Immature natural killer cell (primary cell): ENCODE data around the gene AMH. TPM values are rescaled to one million over a fixed set of nuclear protein-coding genes. Genes with fewer than 3 reads are reported as not detected.

Source experiments
- DNase-seq, 3 donors: peaks; one replicate each; pipeline ENCODE4 v3.0.0; 2022; ENCODE audit warnings: mixed read lengths in 1 of 3
- H3K27ac Mint-ChIP-seq, 6 donors: one replicate each; pipeline ENCODE4 v1.8.0; 2020; ENCODE audit warnings: mixed read lengths in 6 of 6, mild to moderate bottlenecking in 5 of 6, inconsistent platforms in 4 of 6, moderate library complexity in 3 of 6
- H3K27me3 Mint-ChIP-seq, 3 donors: one replicate each; pipeline ENCODE4 v1.8.0; 2020 to 2021; ENCODE audit warnings: low read depth in 3 of 3, mild to moderate bottlenecking in 3 of 3, mixed read lengths in 3 of 3, moderate library complexity in 3 of 3, inconsistent platforms in 1 of 3
- H3K36me3 Mint-ChIP-seq, 3 donors: one replicate each; pipeline ENCODE4 v1.8.0; 2020; ENCODE audit warnings: mixed read lengths in 3 of 3, inconsistent platforms in 2 of 3, mild to moderate bottlenecking in 2 of 3
- H3K4me1 Mint-ChIP-seq, 2 donors: one replicate each; pipeline ENCODE4 v1.8.0; 2020; ENCODE audit warnings: inconsistent platforms in 2 of 2, mild to moderate bottlenecking in 2 of 2, mixed read lengths in 2 of 2, moderate library complexity in 1 of 2
- H3K4me3 Mint-ChIP-seq, 5 donors: one replicate each; pipeline ENCODE4 v1.8.0; 2020; ENCODE audit warnings: mild to moderate bottlenecking in 5 of 5, mixed read lengths in 5 of 5, inconsistent platforms in 3 of 5, moderate library complexity in 3 of 5
- H3K9me3 Mint-ChIP-seq, 6 donors: one replicate each; pipeline ENCODE4 v1.8.0; 2020; ENCODE audit warnings: mild to moderate bottlenecking in 6 of 6, mixed read lengths in 6 of 6, inconsistent platforms in 4 of 6, moderate library complexity in 3 of 6
- polyA plus RNA-seq, 3 donors: library from polyadenylated mRNA; unstranded; fragments of 300-500 nt; fragmentation: Illumina TruSeq; gene quantifications; one replicate each; pipeline ENCODE4 v1.2.3, GENCODE V29; 2021

The AMH gene
- polyA plus RNA-seq, 3 donors from 2014 or later, result not detected

DNA sequence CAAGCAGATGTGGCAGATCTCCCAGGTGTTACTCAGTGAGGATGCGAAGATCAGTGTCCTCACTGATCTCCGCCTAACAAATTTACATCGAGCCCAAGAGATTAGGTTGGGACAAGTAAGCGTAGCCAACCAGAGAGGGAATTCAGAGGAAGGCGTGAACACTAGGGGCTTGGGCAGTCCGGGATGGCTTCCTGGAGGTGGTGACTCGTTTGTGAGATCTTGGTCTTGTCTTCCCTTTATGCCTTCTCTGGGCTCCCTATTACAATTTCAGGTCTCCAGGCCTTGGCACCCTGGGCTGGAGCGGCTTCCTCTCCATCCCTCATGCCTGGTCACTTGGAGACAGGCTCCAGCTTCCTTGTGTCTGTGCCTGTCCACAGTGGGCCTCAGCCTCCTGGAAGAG is 6.3 kb upstream of the AMH start:
- Mint-ChIP-seq H3K4me1 (peaks cover 49% of the 10 kb centered on the region in 2 donors), H3K36me3 (peaks cover 0 to 16% (median 10%) of the 10 kb centered on the region in 3 donors), H3K9me3 (no peaks in the 10 kb centered on the region), H3K4me3 (no peak overlapping the region), H3K27ac (peak overlapping the region in 3 of 6 donors; percentile 29 to 49 (median 45)), H3K27me3 (peaks cover 2 to 12% (median 3%) of the 10 kb centered on the region in 3 donors)
- no peak for DNase-seq

DNA sequence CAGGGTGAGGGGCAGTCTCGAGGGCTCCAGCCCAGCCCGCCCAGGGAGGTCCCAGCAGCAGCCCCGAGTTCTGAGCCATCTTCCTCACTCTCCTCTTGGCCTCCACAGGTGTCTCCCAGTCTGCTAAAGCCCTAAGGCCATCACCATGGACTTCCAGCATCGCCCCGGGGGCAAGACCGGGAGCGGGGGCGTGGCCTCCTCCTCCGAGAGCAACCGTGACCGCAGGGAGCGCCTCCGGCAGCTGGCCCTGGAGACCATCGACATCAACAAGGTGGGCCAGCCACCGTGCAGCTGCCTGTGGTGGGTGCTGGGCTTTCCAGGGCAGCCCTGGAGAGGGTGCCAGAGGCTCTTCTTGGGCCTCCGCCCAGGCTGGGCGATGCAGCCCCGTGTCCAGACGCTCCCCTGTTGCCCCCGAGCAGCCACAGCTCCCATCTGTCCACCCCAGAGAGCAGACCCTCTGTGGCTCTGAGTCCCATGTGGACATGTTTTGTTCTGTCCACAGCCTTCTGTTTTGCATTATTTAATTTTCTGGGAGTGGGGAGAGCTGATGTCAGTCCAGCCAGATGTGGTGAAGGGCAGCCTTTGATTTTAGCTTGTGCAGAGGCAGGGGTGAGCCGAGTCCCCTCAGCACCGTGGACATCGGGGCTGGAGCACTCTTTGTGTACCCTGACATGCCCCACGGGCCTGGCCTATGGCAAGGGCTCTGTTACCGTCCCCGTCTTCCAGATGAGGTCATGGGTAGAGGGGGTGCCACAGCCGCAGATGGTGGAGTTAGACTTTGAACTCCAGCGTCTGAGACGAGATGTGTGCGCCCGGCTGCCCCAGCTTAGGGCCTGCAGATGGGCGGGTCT is 5.6 kb upstream of the AMH start:
- Mint-ChIP-seq H3K36me3 (peaks cover 0 to 16% (median 10%) of the 10 kb centered on the region in 3 donors), H3K4me3 (no peak overlapping the region), H3K27ac (no peak overlapping the region), H3K27me3 (peaks cover 0 to 9% (median 2%) of the 10 kb centered on the region in 3 donors), H3K9me3 (no peaks in the 10 kb centered on the region), H3K4me1 (peaks cover 42% of the 10 kb centered on the region in 2 donors)
- no peak for DNase-seq

GRCh38 chr19:2244125-2244411 is 5.1 kb upstream of the AMH start:
- H3K4me1 Mint-ChIP-seq, result peaks cover 36% of the 10 kb centered on the region in 2 donors
- H3K4me3 Mint-ChIP-seq, result no peak overlapping the region
- no peaks in the 10 kb centered on the region for H3K9me3 Mint-ChIP-seq
- H3K36me3 Mint-ChIP-seq, result peaks cover 0 to 16% (median 10%) of the 10 kb centered on the region in 3 donors
- DNase-seq, result no peak
- H3K27me3 Mint-ChIP-seq, result peaks cover 0 to 9% (median 2%) of the 10 kb centered on the region in 3 donors
- peak overlapping the region in 1 of 6 donors; percentile 17 for H3K27ac Mint-ChIP-seq

DNA sequence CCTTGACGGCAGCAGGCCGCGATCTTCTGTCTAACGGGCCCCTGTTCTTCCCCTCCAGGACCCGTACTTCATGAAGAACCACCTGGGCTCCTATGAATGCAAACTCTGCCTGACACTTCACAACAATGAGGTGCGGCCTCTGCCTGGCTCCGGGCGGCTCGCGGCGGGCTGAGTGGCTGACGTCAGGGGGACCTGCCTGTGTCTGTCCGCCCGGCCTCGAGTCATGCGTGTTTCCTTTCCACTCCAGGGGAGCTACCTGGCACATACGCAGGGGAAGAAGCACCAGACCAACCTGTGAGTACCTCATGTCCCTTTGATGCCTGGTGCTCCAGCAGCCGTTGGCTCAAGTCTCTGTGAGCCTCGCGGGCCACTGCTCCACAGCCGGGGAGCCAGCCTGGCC is 4.6 kb upstream of the AMH start:
- DNase-seq, result no peak
- peaks cover 32% of the 10 kb centered on the region in 2 donors for H3K4me1 Mint-ChIP-seq
- no peak overlapping the region for H3K27ac Mint-ChIP-seq
- no peak overlapping the region for H3K4me3 Mint-ChIP-seq
- no peaks in the 10 kb centered on the region for H3K9me3 Mint-ChIP-seq
- H3K36me3 Mint-ChIP-seq, result peaks cover 0 to 16% (median 10%) of the 10 kb centered on the region in 3 donors
- peaks cover 2 to 7% (median 2%) of the 10 kb centered on the region in 3 donors for H3K27me3 Mint-ChIP-seq

GRCh38 chr19:2245273-2245672 is 3.9 kb upstream of the AMH start:
- peaks cover 0 to 16% (median 6%) of the 10 kb centered on the region in 3 donors for H3K36me3 Mint-ChIP-seq
- DNase-seq, result no peak
- H3K9me3 Mint-ChIP-seq, result no peaks in the 10 kb centered on the region
- no peak overlapping the region for H3K4me3 Mint-ChIP-seq
- no peak overlapping the region for H3K27ac Mint-ChIP-seq
- H3K27me3 Mint-ChIP-seq, result peaks cover 2 to 4% (median 4%) of the 10 kb centered on the region in 3 donors
- peaks cover 24 to 27% of the 10 kb centered on the region in 2 donors for H3K4me1 Mint-ChIP-seq

DNA sequence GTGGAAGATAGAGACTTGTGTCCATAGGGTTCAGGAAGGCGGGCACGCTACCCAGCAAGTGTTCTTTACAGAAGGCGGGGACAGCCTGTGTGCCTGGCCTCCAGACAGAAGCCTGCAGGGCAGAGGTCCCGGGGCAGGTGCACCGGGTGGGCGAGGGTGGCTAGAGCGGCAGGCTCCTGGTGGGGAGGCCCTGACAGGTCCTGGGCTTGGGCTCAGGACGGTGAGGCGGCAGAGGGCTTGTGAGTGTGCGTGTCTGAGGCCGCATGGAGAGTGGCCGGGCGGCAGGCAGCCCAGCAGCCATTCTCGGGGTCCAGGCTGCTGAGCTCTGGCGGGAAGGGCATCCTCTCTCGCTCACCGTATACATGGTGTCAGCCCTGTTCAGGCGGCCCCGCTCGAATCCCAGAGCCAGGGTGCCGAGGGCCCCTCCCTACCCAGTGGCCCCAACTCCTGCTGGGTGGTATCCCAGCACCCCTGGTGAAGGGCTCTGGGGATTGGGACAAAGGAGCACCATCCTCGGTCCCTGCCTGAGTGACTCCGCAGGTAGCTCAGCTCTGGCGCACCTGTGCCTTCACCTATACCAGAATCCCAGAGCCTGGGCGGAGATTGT is 3.0 kb upstream of the AMH start:
- H3K27ac Mint-ChIP-seq, result no peak overlapping the region
- H3K4me1 Mint-ChIP-seq, result peaks cover 16 to 18% of the 10 kb centered on the region in 2 donors
- peaks cover 0 to 16% (median 6%) of the 10 kb centered on the region in 3 donors for H3K36me3 Mint-ChIP-seq
- no peak overlapping the region for H3K4me3 Mint-ChIP-seq
- no peak for DNase-seq
- peaks cover 2 to 4% (median 3%) of the 10 kb centered on the region in 3 donors for H3K27me3 Mint-ChIP-seq
- no peaks in the 10 kb centered on the region for H3K9me3 Mint-ChIP-seq

DNA sequence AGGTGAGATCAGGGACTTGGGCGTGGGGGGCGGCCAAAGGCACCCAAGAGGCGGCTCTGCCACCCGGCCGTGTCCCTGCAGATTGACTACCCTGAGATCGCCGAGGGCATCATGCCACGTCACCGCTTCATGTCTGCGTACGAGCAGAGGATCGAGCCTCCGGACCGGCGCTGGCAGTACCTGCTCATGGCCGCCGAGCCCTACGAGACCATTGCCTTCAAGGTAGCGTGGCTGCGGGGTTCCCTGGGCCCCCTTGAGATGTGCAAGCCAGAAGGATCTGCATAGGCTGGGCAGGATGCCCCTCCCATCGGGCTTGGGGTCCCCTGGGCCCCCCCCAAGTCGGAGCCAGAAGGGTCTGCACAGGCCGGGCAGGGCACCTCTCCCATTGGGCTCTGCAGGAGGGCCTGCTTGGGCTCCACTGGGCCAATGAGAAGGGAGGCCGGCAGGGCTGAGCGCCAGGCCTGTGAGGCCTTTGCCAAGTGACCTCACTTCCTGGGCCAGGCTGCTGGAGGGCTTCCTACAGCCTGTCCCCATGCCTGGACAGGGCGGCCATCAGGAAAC is 2.2 kb upstream of the AMH start:
- Mint-ChIP-seq H3K9me3 (no peaks in the 10 kb centered on the region), H3K27ac (no peak overlapping the region), H3K27me3 (peaks cover 2 to 6% (median 4%) of the 10 kb centered on the region in 3 donors), H3K4me1 (peaks cover 9 to 11% of the 10 kb centered on the region in 2 donors), H3K36me3 (peaks cover 0 to 16% (median 6%) of the 10 kb centered on the region in 3 donors), H3K4me3 (no peak overlapping the region)
- no peak for DNase-seq

- Mint-ChIP-seq H3K36me3 (peaks cover 0 to 14% (median 6%) of the 10 kb centered on the region in 3 donors), H3K27me3 (peaks cover 2 to 11% (median 4%) of the 10 kb centered on the region in 3 donors), H3K9me3 (no peaks in the 10 kb centered on the region), H3K27ac (no peak overlapping the region), H3K4me3 (no peak overlapping the region), H3K4me1 (peaks cover 4 to 7% of the 10 kb centered on the region in 2 donors)
- DNase-seq, result no peak
Observed at GRCh38 chr19:2247433-2248101, 1.6 kb upstream of the AMH start.

DNA sequence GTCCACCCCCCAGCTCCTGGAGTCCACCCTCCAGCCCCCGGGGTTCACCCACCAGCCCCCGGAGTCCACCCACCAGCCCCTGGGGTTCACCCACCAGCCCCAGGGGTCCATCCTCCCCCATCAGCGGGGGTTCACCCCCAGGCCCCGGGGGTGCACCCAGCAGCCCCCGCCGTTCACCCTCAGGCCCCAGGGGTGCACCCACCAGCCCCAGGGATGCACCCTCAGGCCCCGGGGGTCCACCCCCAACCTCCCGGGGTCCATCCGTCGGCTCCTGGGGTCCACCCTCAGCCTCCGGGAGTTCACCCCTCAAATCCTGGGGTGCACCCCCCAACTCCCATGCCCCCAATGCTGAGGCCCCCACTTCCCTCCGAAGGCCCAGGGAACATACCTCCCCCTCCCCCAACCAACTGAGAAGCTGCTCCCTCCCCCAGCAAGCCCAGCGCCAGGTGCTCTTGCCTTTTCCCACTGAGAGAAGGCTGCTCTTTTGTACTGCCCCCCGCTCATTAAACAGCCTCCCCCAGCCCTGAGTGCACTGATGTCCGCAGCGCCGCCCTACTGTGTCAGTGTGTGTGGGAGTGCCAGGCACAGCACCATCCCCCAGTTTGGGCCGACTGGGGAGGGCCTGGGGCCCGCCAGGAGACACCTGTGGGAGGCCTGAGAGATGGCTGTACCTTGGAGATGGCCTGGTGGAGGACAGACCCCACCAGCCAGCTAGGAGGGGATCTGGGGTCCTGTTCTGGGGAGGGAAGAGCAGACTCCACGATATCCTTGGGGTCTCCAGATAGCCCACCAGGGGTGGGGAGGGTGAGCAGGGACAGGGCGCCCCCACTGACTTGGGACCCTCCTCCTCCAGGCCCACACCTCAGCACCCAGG is 750 bp upstream of the AMH start:
- H3K27ac Mint-ChIP-seq, result no peak overlapping the region
- DNase-seq, result no peak
- H3K27me3 Mint-ChIP-seq, result peaks cover 4 to 17% (median 4%) of the 10 kb centered on the region in 3 donors
- H3K9me3 Mint-ChIP-seq, result no peaks in the 10 kb centered on the region
- H3K36me3 Mint-ChIP-seq, result peaks cover 0 to 12% (median 6%) of the 10 kb centered on the region in 3 donors
- no peak overlapping the region for H3K4me3 Mint-ChIP-seq
- peaks cover 0 to 6% of the 10 kb centered on the region in 2 donors for H3K4me1 Mint-ChIP-seq

GRCh38 chr19:2249880-2250765 is 1.0 kb downstream of the AMH start:
- H3K27me3 Mint-ChIP-seq, result peaks cover 2 to 16% (median 4%) of the 10 kb centered on the region in 3 donors

GRCh38 chr19:2250766-2251105 is 1.6 kb downstream of the AMH start:
- no peak for DNase-seq
- Mint-ChIP-seq H3K9me3 (no peaks in the 10 kb centered on the region), H3K4me3 (no peak overlapping the region), H3K4me1 (peaks cover 0 to 8% of the 10 kb centered on the region in 2 donors), H3K36me3 (peaks cover 0 to 3% (median 3%) of the 10 kb centered on the region in 3 donors), H3K27me3 (peaks cover 2 to 16% (median 4%) of the 10 kb centered on the region in 3 donors), H3K27ac (no peak overlapping the region)

More at GRCh38 chr19:2249880-2250765, 1.0 kb downstream of the AMH start:
- no peak for DNase-seq
- peaks cover 0 to 8% of the 10 kb centered on the region in 2 donors for H3K4me1 Mint-ChIP-seq
- no peak overlapping the region for H3K4me3 Mint-ChIP-seq
- H3K36me3 Mint-ChIP-seq, result peaks cover 0 to 7% (median 6%) of the 10 kb centered on the region in 3 donors
- no peaks in the 10 kb centered on the region for H3K9me3 Mint-ChIP-seq
- no peak overlapping the region for H3K27ac Mint-ChIP-seq
